IPS-18c (cell line): ENCODE data around the gene EMCN.

Experiments
- H3K4me3 ChIP-seq: 2 replicates; pipeline ENCODE4 v1.7.0; 2013; ENCODE audit warnings: low read depth, mild to moderate bottlenecking, low read length, moderate library complexity; ENCODE audit not compliant: insufficient read depth
- H3K9me3 ChIP-seq: one replicate; pipeline ENCODE4 v1.6.1; 2013; ENCODE audit warnings: mild to moderate bottlenecking, low read length, moderate library complexity; ENCODE audit not compliant: control insufficient read depth, insufficient read depth

EMCN gene

DNA sequence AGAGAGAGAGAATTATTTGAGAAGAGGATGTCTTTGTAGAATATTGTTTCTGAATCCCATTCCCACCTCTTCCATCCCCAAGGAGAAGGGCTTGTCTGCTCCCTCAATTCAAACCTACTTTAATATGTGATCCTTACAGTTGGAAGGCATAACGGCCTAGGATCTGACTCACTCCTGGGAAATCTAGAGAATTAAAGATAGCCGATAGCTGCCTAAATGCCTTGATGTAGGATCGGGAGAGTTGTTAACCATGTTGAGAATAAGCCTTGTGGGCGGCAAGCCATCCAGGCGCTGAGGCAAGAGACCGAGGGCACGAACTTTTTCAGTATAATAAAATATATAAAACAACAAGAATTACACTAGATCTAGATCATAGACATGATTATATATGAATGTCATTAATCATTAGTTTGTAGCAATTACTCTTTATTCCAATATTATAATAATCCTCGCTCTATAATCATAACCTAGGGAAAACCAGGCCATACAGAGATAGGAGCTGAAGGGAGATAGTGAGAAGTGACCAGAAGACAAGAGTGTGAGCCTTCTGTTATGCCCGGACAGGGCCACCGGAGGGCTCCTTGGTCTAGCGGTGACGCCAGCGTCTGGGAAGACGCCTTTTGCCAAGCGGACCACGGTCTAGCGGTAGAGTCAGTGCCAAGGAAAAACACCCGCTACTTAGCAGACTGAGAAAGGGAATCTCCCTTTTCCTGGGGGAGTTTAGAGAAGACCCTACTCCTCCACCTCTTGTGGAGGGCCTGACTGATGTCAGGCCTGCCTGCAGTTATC is 13.5 kb downstream of the EMCN start:
- H3K4me3 ChIP-seq: no peak overlapping the region
- no peaks in the 10 kb centered on the region for H3K9me3 ChIP-seq

- Histone ChIP-seq H3K4me3 (no peak overlapping the region), H3K9me3 (peaks cover 2% of the 10 kb centered on the region)
Observed at GRCh38 chr4:100497791-100498190, 20.0 kb downstream of the EMCN start.

DNA sequence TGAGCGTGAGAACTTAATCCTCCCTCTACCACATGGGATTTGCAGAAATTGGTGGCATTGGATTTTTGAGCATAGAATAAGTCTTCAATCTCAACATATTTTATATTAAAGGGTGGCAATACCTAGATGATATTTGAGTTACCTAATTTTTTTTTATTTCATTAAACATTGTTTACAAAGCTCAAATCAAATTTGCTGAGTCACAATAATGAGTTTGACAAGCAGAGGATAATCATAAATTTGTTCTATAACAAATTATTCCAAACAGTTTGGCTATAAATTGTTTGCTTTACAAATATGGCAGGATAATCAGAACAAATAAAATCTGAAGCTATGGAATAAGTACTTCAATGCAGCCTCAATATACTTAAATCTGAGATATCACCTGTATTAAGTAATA is 22.7 kb downstream of the EMCN start:
- H3K9me3 ChIP-seq: peaks cover 2% of the 10 kb centered on the region
- H3K4me3 ChIP-seq: no peak overlapping the region

DNA sequence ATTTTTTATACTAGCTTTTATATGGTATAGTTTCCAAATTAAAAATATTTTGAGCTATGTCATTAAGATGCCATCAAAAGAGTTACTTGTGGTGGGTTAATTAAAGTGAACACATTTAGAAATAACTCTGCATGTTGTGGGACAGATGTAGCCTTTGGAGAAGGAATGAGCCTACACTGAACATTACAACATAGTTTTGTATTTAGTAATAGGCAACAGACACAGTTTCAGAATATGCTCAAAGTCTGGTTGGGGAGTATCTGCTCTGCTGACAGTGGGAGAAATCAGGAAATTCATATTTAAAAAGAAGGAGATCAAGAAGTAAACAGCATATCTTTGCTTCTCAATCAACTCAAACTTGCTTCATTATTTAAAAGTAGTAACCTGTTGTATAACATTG is 23.7 kb downstream of the EMCN start:
- H3K9me3 ChIP-seq: peaks cover 2% of the 10 kb centered on the region
- no peak overlapping the region for H3K4me3 ChIP-seq

DNA sequence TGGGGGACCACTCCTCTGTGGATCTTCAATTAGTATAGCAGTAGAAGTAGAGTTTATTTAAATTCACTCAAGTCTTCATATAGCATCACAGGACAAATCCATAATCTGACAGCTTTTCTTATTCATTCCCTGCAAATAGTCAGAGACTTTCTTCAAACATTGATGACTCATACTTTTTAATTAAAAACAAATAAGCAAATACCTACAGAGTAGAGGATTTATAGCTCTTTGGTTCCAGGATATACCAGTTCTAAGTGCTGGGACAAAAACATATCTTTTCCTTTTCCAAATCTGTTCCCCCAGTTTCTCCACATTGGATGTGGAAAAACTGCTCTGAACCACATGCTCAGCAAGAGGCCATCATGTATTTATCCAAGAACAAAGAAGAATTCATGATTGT is 24.1 kb downstream of the EMCN start:
- H3K4me3 ChIP-seq: no peak overlapping the region
- H3K9me3 ChIP-seq: peaks cover 2% of the 10 kb centered on the region

- H3K9me3 ChIP-seq: no peaks in the 10 kb centered on the region
- no peak overlapping the region for H3K4me3 ChIP-seq
Observed at GRCh38 chr4:100492129-100492528, 25.7 kb downstream of the EMCN start.

GRCh38 chr4:100489305-100489704 is 28.5 kb downstream of the EMCN start:
- no peaks in the 10 kb centered on the region for H3K9me3 ChIP-seq
- no peak overlapping the region for H3K4me3 ChIP-seq

DNA sequence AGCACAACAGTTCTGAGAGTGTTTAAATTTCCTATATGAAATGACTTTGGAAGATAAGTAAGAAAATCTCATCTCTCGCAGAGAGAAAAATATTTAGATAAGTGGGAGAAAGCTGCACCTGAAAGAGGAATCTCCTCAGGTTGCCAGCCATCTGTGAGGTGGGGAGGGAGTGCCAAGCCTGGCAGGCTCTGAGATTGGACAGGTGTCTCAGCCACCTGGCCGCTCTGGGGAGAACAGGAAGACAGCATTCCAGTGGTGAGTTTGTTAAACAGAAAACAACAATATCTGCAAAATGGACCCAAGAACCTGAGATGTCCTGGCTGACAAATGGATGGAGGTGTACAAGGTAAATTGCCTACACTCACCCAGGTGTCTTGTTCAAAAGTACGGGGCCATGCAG is 31.3 kb downstream of the EMCN start:
- Histone ChIP-seq H3K9me3 (no peaks in the 10 kb centered on the region), H3K4me3 (no peak overlapping the region)

- Histone ChIP-seq H3K9me3 (no peaks in the 10 kb centered on the region), H3K4me3 (no peak overlapping the region)
Observed at GRCh38 chr4:100483796-100484195, 34.0 kb downstream of the EMCN start.

DNA sequence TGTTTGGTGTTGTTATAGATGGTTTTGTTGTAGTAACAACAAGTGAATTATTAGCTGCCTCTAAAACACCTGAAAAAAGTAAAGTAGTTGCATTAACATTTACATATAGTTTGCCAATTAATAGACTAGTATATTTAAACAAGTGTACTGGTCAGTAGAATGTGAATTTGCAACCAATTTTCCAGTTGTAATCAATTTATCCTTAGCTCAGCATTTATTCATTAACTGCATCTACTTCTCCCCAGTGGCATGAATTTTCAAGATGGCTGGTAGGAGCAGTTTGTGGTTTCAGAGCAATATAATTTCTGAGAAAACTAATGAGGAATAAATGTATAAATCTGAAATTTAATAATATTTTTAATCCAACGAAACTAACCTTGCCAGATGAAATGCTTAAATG is 37.9 kb downstream of the EMCN start:
- H3K4me3 ChIP-seq: no peak overlapping the region
- no peaks in the 10 kb centered on the region for H3K9me3 ChIP-seq

DNA sequence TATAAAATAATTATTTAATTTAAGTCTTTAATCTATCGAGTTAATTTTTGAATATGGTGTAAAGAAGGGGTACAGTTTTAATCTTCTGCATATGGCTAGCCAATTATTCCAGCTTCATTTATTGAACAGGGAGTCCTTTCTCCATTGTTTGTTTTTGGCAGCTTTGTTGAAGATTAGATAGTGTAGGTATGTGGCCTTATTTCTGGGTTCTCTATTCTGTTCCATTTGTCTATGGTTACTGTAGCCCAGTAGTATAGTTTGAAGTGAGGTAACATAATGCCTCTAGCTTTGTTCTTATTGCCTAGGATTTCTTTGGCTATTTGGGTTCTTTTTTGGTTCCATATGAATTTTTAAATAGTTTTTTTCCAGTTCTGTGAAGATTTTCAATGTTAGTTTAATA is 48.3 kb downstream of the EMCN start:
- Histone ChIP-seq H3K4me3 (no peak overlapping the region), H3K9me3 (no peaks in the 10 kb centered on the region)

- Histone ChIP-seq H3K9me3 (no peaks in the 10 kb centered on the region), H3K4me3 (no peak overlapping the region)
Observed at GRCh38 chr4:100466501-100466900, 51.3 kb downstream of the EMCN start.

DNA sequence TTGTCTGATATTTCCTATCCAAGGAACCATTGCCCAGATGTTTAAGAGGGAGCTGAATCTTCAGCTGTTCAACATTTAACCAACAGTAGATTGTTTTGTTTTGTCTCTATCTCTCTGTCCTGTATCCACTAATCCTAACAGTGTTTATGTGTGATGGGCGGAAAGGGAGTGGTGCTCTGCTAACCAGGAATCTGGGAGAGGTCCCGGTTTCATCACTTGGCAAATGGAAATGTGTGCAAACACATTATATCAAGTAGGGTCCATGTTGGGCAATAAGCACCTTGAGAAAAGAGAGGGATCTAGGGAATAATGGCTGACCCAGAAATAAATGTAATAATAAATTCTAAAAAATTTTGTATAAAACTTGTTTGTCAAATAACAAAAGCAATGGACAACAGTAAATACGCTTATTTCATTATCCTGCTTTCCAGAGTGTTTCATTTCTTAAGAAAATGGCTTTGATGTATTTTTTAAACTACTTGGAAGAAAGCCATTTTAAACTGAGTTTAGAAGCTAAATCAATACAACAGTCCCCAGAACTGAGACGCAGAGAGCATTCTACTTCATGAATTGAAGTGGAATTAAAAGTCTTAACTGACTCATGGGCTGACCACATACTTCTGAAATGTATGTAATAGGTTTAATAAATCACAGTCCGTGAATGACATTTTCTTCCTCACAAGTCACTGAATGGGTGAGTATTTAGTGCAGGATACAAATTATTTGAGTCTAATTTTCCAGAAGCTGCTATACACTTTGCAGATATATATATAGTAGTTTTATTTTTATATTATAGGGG is 55.8 kb downstream of the EMCN start:
- Histone ChIP-seq H3K9me3 (no peaks in the 10 kb centered on the region), H3K4me3 (no peak overlapping the region)

DNA sequence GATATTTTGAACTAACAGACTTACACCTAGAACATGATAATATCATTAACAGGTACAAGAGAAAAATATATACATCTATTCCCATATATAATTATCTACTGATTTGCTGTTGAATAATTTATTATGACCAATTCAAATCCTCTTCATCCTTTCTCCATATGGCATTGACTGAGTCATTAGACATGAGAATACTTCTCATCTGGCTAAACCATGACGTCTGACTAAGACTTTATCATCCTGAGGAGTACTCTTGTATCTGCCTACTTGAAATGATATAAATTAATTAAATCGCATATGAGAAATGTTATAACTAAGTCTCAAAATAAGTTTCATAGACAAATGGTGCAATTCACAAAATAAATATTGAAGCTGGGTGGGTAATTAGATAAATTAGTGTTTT is 67.4 kb downstream of the EMCN start:
- no peak overlapping the region for H3K4me3 ChIP-seq
- no peaks in the 10 kb centered on the region for H3K9me3 ChIP-seq

- no peak overlapping the region for H3K4me3 ChIP-seq
- no peaks in the 10 kb centered on the region for H3K9me3 ChIP-seq
Observed at GRCh38 chr4:100431416-100431815, 86.4 kb downstream of the EMCN start.

- no peak overlapping the region for H3K4me3 ChIP-seq
Observed at GRCh38 chr4:100430451-100430850, 87.4 kb downstream of the EMCN start.

DNA sequence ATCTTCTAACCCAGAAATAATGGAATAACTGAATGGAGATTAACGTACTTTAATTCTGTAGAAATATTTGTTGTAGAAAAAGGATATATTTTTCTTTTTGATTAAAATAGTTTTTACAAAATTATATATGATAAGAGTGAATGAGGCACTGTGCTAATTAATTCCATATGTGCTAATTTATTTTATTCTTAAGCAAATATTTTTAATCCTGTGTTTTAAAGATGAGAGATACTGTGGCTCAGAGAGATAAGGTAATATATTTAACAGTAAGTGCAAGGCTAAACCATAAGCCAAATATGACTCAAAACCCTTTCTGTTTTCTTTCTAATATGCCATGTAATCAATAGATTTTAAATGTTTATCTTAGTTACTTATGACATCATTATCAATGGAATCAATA is 88.2 kb downstream of the EMCN start:
- H3K9me3 ChIP-seq: no peaks in the 10 kb centered on the region
- no peak overlapping the region for H3K4me3 ChIP-seq

More at GRCh38 chr4:100430451-100430850, 87.4 kb downstream of the EMCN start:
- H3K9me3 ChIP-seq: no peaks in the 10 kb centered on the region

DNA sequence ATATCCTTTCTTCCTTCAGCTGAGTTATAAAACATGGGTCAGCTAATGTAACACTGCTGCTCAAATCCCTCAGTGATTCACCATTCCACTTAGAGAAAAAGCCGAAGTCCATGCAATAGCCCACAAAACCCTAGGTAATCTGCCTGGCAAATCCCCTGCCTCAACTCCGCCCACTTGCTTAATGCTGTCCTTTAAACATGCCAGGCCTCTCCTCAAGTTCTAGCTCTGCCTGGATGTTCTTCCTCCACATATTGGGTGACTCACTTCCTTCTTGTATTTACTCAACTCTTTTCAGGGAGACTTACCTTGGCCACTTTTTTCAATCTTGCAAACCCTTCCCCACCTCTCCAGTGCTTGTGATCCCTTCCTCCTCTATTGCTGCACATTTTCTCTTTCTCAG is 89.8 kb downstream of the EMCN start:
- Histone ChIP-seq H3K4me3 (no peak overlapping the region), H3K9me3 (no peaks in the 10 kb centered on the region)
